Kidney capillary endothelial cell (primary cell): ENCODE measurements around the gene CSNK2A1.
"Not testable (repeated sequence)": the region's sequence is repeated elsewhere in the genome, so short reads cannot be mapped to it uniquely, and the experiment has no call there.

Source experiments
- DNase-seq: peaks from one replicate; pipeline ENCODE4 v3.0.0-alpha.2; 2018; ENCODE audit warnings: low spot score

CSNK2A1 gene

DNA sequence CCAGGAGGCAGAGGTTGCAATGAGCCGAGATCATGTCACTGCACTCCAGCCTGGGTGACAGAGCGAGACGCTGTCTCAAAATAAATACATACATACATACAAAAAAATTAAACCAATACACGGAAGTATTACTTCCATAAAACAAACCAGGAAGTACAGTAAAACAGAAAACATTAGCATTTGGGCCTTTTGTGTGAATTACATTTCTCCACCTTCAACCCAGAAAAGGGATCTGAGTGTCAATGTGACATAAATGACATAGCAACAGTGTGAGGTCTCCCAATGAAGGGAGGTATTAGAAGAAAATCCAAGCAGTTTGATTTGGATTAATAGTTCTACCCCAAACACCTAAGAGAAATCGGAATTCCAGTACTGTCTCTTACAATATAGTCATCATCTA, 10.1 kb downstream of the CSNK2A1 start:
- no peak for DNase-seq

DNA sequence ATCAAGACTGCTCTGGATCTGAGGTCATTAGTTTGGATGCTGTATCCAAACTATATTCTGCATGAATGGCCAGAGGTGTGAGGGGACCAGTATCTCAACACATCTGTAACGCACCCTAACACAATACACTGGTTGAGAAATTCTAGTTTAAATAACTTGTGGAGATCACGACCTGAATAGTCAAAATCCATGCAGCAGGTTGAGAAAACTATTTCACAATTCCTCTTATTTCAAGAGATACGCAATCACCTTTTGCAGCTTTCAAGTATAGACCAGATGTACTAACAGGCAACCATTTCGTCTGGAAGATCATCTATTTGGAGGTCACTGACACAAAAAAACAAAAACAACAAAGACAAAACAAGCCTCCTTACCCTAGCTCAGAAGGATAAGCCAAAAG, 11.1 kb downstream of the CSNK2A1 start:
- DNase-seq: no peak

DNA sequence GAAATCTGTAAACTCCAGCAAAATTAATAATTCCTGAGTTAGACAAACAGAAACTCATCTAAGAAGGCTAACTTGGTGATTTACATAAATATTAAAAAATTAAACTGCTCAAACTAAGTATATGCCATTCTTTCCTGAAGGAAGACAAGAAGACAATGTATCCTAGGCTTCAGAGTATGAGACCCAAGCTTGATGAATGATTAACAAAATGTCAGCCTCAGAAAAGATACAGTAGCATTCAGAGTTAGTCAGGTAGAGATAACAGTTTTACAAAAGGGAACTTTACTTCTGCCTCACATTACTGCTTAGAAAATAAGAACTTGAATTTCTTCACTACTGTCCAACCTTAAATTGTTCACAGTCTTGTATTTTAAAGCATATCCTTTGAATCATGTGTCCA, 12.0 kb downstream of the CSNK2A1 start:
- no peak for DNase-seq

DNA sequence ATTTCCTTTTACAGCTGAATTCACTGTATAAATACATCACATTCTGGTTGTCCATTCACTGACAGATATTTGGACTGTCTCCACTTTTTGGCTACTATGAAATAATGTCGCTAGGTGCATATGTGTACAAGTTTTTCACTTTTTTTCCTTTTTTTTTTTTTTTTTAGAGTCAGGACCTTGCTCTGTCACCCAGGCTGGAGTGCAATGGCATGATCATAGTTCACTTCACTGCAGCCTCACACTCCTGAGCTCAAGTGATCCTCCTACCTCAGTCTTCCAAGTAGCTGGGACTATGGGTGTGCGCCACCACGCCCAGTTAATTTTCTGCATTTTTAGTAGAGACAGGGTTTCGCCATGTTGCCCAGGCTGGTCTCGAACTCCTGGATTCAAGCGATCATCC, 13.3 kb downstream of the CSNK2A1 start:
- DNase-seq: no peak

DNA sequence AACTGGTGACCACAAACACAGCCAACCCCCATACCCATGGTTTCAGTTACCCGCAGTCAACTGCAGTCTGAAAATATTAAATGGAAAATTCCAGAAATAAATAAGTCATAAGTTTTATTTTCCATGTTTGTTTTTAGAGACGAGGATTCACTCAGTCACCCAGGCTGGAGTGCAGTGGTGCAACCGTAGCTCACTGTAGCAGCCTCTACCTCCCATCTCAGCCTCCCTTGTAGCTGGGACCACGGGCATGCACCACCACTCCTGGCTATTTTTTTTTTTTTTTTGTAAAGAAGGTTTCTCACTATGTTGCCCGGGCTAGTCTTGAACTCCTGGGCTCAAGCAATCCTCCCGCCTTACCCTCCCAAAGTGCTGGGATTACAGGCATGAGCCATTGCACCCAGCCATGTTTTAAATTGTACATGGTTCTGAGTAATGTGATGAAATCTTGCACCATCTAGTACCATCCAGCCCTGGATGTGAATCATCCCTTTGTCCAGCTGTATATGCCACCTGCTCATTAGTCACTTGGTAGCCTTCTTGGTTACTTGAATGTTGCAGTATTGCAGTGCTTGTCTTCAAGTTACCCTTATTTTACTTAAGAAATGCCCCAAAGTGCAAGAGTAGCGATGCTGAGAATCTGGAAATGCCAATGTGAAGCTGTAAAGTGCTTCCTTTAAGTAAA, 14.5 kb downstream of the CSNK2A1 start:
- peak; percentile 76 for DNase-seq

DNA sequence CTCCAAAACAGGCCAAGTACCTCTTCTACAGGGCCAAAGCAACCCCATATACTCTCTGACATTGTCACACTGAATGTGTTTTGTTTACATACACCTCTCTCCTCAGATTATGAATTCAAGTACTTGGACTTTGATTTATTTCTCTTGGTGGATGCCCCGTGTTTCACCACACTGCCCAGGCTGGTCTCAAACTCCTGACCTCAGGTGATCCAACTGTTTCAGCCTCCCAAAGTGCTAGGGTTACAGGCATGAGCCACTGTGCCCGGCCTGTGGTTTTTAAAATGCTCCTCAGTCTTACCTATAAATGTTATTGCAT, 16.1 kb downstream of the CSNK2A1 start:
- no peak for DNase-seq

DNA sequence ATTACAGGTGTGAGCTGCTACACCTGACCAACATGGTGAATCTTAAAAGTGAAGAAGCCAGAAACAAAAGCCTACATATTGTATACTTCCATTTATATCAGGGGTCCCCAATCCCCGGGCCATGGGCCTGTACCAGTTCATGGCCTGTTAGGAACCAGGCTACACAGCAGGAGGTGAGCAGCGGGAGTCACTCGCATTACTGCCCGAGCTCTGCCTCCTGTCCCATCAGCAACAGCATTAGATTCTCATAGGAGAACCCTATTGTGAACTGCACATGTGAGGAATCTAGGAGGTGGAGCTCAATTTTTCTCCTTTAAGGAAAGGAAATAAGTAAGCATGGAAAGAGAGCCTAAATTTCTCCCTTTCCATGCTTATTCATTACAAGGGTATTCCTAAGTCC, 21.7 kb downstream of the CSNK2A1 start:
- DNase-seq: no peak

DNA sequence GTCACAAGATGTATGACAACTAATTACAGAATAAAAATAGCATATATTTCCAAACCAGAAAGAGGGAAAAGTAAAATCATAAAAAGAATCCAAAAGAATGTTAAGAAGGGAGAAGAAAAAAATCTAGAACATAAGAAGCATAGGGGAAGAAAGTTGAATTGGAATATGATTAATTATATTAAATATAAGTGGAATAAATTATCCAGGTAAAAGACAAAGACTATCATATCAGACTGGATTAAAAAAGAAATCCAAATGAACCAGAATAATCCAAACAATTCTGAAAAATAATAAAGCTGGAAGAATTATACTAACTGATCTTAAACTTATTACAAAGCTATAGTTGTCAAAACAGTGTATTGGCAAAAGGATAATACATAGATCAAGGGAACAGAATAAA, 23.6 kb downstream of the CSNK2A1 start:
- no peak for DNase-seq

DNA sequence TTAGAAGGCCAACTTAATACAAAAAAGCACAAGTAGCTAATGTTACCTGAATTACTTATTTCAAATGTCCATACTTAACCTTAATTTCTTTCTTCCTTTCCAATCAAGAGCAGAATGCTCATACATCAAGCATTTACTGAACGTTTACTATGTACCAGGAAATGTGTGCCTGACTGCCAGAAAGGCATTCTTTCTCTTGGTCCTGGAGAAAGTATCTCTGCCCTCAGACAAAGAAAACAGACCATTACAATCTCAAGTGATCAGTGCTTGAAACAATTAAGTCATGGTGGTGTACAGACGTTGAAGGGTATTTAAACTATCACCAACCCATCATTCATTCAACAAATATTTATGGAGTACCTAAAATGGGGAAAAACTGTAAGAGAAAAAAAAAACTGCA, 26.4 kb downstream of the CSNK2A1 start:
- no peak for DNase-seq

DNA sequence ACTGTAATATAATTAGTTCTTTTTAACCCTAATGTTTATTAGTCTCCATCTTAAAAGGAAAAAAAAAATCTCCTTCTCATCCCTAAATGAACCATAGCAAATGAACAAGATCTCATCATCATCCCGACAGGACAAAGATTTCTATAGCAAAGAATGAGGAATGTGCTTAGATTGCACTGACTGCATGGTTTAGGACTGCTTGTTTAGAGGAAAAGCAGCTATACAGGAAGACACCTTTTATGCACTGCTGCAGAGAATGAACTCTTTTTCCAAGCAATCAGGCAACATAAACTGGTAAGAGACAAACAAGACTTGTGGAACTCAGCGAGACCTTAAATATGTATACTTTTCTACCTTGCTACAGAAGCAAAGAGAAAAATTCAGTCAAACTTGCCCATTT, 26.8 kb downstream of the CSNK2A1 start:
- no peak for DNase-seq

DNA sequence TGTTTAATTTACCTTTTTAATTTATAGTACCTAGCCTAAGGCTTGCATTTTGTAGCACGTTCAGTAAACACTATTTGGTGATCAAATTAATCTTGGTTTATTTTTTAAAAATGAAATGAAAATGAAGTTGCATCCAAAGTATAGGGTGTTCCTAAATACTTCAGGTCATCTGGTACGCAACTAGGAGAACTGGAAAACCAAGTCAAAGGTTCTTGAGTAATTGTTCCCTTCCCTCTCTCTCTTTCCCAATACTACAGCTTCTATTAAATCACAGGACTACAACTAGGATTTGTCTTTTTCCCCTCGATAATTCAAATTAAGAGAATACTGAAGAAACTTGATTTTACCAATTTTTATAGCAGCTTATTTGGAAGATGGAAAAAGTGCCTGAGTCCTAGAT, 27.9 kb downstream of the CSNK2A1 start:
- DNase-seq: no peak

DNA sequence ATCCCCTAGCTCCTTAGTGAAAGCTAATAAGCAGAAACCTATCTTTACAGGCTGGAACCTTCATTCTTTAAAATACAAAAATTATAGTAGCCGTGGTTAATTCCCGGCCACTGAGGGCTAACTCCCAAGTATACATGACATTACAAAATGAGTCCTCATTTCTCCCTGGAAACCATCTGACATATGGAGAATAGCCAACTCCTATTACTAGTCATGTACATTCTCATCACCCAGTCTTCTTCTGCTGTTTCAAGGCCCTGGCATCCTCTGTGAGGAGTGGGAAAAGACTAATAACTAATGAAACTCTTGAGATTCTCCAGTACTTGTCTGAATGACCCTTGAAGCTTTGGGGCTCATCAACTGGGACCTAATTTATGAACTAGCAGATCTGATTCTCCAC, 30.2 kb downstream of the CSNK2A1 start:
- DNase-seq: no peak

DNA sequence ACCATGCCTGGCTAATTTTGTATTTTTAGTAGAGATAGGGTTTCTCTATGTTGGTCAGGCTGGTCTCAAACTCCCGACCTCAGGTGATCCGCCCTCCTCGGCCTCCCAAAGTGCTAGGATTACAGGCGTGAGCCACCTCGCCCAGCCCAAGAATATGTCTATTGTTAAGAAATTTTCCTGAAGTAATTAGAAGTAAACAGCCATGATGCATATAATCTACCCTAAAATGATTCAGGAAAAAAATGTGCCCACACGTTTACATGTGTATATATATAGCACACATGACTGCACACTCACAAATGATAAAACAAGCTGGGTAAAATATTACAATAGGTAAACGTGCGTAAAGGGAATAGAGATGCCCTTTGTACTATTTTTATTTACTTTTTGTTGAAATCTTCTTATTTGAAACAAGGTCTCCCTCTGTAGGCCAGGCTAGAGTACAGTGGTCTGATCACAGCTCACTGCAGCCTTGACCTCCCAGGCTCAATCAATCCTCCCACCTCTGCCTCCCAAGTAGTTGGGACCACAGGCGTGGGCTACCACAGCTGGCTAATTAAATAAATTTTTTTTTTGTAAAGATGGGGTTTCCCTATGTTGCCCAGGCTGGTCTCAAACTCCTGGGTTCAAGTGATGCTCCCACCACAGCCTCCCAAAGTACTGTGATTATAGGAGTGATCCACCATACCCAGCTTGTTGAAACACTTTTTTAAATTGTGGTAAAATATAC, 33.1 kb downstream of the CSNK2A1 start:
- DNase-seq: not testable (repeated sequence)

DNA sequence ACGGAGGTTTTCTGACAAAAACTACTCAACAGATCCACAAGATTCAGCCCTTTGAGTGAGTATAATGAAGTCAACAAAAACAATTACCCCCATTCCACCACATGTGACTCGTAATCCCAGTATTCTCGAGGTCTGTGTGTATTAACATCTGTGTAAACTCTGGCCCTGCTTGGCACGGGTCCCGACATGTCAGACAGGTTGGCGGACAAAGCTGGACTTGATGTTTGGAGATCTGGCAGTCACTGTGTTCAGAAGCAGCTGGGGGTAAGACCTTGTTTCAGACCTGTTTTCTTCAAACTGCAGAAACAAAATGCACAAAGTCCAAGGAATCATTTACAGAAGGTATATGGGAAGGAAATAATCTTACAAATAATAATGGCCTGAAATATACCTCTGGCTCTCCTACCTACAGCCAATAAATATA, 35.2 kb downstream of the CSNK2A1 start:
- not testable (repeated sequence) for DNase-seq

DNA sequence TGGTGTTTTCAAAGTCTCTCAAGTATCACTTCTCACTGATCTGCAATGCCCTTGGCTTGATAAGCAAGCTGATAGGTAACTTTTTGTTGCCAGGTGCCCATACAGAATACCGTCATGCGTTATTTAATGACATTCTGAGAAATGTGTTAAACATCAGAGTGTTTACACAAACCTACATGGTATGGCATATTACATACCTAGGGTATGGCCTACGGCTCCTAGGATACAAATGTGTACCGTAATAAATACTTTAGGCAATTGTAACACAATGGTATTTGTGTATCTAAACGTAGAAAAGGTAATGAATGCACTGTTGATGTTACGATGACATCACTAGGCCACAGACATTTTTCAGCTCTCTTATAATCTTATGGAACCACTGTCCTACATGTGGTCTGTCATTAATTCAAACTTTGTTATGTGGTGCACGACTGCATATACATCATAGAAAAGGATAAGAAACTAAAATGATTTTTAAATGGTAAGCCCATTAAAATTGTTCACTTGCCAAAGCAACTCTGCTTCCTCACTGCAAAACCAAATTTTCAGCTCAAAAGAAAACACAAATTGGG, 35.7 kb downstream of the CSNK2A1 start:
- no peak for DNase-seq

DNA sequence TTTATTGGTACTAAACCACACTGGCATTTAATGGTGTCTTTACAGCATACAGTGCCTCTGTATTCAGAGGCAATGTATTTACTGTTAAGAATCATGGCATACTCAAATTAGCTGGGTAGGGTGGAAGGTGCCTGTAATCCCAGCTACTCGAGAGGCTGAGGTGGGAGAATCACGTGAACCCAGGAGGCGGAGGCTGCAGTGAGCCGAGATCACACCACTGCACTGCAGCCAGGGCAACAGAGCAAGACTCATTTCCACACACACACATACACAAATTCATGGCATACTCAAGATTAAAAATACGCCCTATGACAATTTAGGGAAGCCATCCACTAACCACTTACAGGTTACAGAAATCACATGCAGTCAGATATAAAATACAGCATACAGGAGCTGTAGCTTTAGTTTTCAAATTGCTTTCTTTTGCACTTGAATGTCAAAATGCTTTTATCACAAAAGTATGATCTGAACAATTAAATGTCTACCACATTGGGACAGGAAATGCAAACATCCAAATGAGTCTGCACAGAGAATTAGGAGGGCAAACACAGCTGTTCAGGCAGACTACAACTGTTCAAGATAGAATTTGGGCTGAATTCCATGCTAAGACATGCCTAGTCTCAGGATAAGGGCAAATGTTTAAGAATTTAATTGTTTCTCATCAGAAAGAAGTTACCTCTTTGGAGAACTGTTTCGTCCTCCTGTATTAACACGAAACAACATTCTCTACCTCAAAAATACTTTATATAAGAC, 36.4 kb downstream of the CSNK2A1 start:
- no peak for DNase-seq

DNA sequence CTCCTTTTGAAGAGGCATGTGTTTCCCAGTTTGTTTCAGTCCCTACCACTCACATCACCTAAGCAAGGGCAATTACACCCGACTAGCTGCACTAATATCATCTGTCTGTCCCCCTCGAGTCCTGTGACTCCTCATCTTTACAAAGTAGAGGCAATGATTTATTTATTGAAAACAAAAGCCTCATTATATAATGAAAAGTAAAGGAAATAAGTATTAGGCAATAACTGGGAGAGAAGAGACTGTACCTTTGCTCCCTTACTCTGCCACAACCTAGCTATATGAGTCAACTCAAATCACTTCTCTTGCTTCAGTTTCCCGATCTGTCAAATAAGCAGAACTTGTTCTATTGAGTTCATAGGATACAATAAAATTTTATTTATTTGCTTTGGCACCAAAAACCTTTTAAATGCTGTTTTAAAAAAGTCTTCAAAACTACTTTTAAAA, 38.9 kb downstream of the CSNK2A1 start:
- DNase-seq: no peak

DNA sequence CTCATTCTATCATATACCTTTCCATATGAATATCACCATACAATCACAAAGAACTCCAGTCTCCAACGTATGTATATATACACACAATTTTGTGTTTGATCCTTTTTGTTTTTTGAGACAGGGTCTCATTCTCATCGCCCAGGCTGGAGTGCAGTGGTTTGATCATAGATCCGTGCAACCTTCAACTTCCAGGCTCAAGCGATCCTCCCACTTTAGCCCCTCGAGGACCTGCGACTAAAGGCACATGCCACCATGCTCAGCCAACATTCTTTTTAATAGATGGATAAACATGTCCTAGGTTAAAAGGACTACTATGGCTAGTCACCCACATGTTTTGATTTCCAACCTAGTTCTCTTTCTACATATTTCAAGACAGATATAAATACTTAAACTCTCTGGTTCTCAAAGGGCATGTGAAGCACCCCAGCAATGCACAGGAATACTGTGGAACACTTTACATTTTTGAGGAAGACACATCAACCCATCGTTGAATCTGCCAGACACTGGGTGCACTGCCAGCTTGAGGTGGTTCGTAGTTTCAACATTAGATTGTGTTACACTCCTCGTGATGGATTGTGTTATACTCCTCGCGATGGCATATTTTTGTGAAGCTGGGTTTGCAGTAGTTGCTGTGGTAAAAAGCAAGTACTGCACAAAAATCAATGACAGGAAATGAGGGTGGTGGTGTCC, 40.4 kb downstream of the CSNK2A1 start:
- DNase-seq: no peak

DNA sequence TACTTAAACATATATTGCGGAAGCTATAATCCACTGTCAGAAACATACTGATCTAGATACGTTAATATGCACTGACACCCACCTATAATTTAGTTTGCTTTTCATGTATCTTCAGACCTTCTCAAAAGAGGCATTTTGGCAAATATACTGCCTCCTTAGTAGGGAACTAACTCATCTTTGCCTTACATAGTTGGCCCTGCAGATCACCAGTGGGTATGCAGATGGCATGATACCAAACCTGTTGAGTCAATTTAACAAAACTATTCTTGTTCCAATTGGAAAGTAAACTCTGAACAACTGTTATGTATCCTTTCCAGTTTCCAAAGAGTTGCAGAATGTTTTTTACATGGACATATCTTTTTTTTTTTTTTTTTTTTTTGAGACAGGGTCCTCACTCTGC, 45.6 kb downstream of the CSNK2A1 start:
- no peak for DNase-seq

DNA sequence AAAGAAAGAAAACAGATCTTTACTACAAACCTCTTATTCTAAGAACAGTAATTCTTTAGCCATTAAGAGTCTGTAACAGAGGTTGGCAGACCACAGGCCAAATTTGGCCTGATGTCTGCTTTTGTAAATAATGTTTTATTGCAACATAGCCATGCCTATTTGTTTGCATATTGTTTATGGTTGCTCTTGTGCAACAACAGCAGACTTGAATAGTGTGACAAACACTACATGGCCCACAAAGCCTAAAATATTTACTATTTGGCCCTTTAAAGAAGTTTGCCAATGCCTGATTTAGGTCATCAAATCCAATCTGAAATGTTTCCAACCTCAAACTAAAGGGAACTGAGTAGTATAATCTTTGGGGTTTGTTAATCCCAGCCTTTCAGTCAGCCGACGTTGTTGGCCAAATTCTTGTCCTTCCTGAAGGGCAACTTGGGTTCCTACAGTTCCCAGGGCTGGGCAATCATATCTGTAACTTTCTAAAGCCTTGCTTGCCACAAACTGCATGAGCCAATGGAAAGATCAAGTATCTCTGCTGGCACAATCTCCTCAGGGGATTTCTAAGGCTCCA, 47.4 kb downstream of the CSNK2A1 start:
- no peak for DNase-seq

DNA sequence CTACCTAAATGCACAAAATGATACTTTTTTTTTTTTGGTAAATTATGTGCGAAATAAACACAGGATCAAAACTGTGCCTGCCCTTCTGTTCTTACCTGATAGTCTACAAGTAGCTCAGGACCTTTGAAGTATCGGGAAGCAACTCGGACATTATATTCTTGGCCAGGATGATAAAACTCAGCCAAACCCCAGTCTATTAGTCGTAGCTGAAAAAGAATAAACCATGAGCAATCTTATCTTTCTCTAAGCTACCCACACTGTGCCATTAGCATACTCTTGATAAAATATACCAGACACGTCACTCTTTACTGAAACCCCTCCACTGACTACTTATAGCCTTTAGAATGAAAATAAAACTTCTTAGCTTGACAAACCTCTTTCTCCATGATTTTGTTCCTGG, 51.4 kb downstream of the CSNK2A1 start:
- DNase-seq: no peak

DNA sequence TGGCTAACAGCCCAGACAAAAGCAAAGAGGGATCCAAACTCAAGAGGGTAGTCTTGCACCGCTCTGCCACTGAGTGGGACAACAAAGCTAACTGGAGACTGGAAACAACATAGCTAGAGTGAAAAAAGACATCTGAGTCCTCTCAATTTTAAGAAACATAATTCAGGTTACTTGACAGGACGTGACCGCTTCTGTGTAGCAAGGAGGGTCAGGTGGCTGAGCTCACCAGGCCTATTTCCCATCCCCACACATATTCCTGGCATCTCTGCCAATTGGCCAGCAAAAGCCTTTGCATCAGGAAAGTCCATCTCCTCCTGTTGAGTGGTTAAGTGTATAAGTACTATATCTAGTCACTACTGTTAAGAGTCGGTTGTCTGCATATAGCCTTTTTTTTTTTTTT, 55.9 kb downstream of the CSNK2A1 start:
- DNase-seq: no peak
